Fibroblast of lung (primary cell): ENCODE measurements around the gene ATP5MG. TPM values are rescaled to one million over a fixed set of nuclear protein-coding genes. Genes with fewer than 3 reads are reported as not detected.

Experiments
- DNase-seq, 2 donors: peaks; one replicate each; pipeline versions ENCODE4 v3.0.0 to v3.0.0-alpha.2; 2010; ENCODE audit warnings: low read depth in 2 of 2
- H2AFZ ChIP-seq: 2 replicates; pipeline ENCODE4 v1.5.1; 2012; ENCODE audit warnings: low read length, control low read depth, inconsistent platforms
- H3K27ac ChIP-seq: 2 replicates; pipeline ENCODE4 v1.5.1; 2011; ENCODE audit warnings: low read length, control low read depth; ENCODE audit not compliant: insufficient read depth
- H3K27me3 ChIP-seq: 2 replicates; pipeline ENCODE4 v1.5.1; 2011; ENCODE audit warnings: mild to moderate bottlenecking, low read length; ENCODE audit not compliant: control insufficient read depth, insufficient read depth
- H3K36me3 ChIP-seq: 2 replicates; pipeline ENCODE4 v1.5.1; 2011; ENCODE audit warnings: low read length; ENCODE audit not compliant: control insufficient read depth, insufficient read depth
- H3K4me1 ChIP-seq: 2 replicates; pipeline ENCODE4 v1.5.1; 2011; ENCODE audit warnings: low read length; ENCODE audit not compliant: control insufficient read depth, insufficient read depth; ENCODE audit errors: extremely low read depth
- H3K4me2 ChIP-seq: 2 replicates; pipeline ENCODE4 v1.5.1; 2011; ENCODE audit warnings: low read length, control low read depth; ENCODE audit not compliant: insufficient read depth; ENCODE audit errors: extremely low read depth
- H3K4me3 ChIP-seq, 4 experiments: fragments of 200-600 bp in 1 of 4; sonication (generic) in 1 of 4; replicated peaks in 1 of 4; 2 replicates each; pipeline ENCODE4 v1.5.1; 2011 to 2016; ENCODE audit warnings: low read length in 4 of 4, low read depth in 3 of 4, mild to moderate bottlenecking in 3 of 4, control low read depth in 2 of 4, inconsistent platforms in 1 of 4, mixed read lengths in 1 of 4; ENCODE audit not compliant: insufficient read depth in 1 of 4; ENCODE audit errors: control extremely low read depth in 1 of 4
- H3K79me2 ChIP-seq: 2 replicates; pipeline ENCODE4 v1.5.1; 2012; ENCODE audit warnings: mild to moderate bottlenecking, low read length, inconsistent platforms; ENCODE audit not compliant: control insufficient read depth, insufficient read depth
- H3K9ac ChIP-seq: 2 replicates; pipeline ENCODE4 v1.5.1; 2011; ENCODE audit warnings: mild to moderate bottlenecking, low read length, control low read depth; ENCODE audit not compliant: insufficient read depth
- H3K9me3 ChIP-seq: 2 replicates; pipeline ENCODE4 v1.5.1; 2012; ENCODE audit warnings: low read depth, low read length; ENCODE audit not compliant: control insufficient read depth, insufficient read depth
- H4K20me1 ChIP-seq: 2 replicates; pipeline ENCODE4 v1.5.1; 2011; ENCODE audit warnings: low read length; ENCODE audit not compliant: control insufficient read depth, insufficient read depth; ENCODE audit errors: extremely low read depth
- EZH2 ChIP-seq: IDR thresholded peaks from 2 replicates; pipeline ENCODE4 v1.5.1; 2012; ENCODE audit warnings: low read length, control low read depth, mild to moderate bottlenecking; ENCODE audit errors: missing control alignments
- polyA plus RNA-seq, 2 donors: library from polyadenylated mRNA; depleted of rRNA in 1 of 2; stranded (reverse) in 1 of 2; unstranded in 1 of 2; fragments of >200 nt; gene quantifications; 2 replicates each; pipeline ENCODE4 v1.2.1, GENCODE V29; 2011 to 2012; ENCODE audit warnings: missing spikeins in 1 of 2
- total RNA-seq: library from RNA; depleted of rRNA; stranded (reverse); fragments of >200 nt; gene quantifications from 2 replicates; pipeline ENCODE4 v1.2.1, GENCODE V29; 2014
- TF ChIP-seq, protein P1 (sequence below), 2 donors: IDR thresholded peaks in 1 of 2; conservative IDR thresholded peaks in 1 of 2; 1 replicate in 1 of 2; 2 replicates in 1 of 2; pipeline ENCODE4 v1.5.1; 2011 to 2012; ENCODE audit warnings: low read length in 2 of 2, control low read depth in 1 of 2, inconsistent platforms in 1 of 2, low read depth in 1 of 2, mild to moderate bottlenecking in 1 of 2

The ATP5MG gene
- total and polyA plus RNA-seq, 2 donors (not counting 1 experiment from before 2014, with no cell fraction given) = 75.6 to 217 TPM

DNA sequence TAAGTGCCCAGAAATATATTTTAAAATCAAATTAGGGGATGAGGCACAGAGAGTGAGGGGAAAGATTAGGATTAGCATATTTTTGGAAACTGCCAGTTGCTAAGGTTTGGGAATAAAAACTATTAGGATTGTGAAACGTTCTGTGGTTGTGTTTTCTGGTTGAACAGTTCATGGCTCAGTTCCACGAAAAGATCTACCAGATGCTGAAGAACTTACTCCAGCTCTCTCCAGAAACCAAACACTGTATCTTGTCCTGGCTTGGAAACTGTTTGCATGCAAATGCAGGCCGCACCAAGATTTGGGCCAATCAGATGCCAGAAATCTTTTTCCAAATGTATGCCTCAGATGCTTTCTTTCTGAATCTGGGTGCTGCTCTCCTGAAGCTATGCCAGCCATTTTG, 26.7 kb upstream of the ATP5MG start:
- Histone ChIP-seq H3K4me1 (no peaks in the 10 kb centered on the region), H3K4me3 (no peak overlapping the region), H3K9ac (no peak overlapping the region), H3K36me3 (peaks cover 7% of the 10 kb centered on the region), H3K27ac (no peak overlapping the region), H3K9me3 (no peaks in the 10 kb centered on the region), H2AFZ (no peak overlapping the region), H3K4me2 (no peak overlapping the region), H4K20me1 (no peaks in the 10 kb centered on the region), H3K27me3 (no peaks in the 10 kb centered on the region), H3K79me2 (no peaks in the 10 kb centered on the region)
- TF ChIP-seq, protein P1, sequence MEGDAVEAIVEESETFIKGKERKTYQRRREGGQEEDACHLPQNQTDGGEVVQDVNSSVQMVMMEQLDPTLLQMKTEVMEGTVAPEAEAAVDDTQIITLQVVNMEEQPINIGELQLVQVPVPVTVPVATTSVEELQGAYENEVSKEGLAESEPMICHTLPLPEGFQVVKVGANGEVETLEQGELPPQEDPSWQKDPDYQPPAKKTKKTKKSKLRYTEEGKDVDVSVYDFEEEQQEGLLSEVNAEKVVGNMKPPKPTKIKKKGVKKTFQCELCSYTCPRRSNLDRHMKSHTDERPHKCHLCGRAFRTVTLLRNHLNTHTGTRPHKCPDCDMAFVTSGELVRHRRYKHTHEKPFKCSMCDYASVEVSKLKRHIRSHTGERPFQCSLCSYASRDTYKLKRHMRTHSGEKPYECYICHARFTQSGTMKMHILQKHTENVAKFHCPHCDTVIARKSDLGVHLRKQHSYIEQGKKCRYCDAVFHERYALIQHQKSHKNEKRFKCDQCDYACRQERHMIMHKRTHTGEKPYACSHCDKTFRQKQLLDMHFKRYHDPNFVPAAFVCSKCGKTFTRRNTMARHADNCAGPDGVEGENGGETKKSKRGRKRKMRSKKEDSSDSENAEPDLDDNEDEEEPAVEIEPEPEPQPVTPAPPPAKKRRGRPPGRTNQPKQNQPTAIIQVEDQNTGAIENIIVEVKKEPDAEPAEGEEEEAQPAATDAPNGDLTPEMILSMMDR (conservative IDR thresholded peaks at IDR 0.05 in 1 of 2, IDR thresholded peaks at IDR 0.05 in 1 of 2; ENCODE audit: low read depth in 1 of 2, low read length in 2 of 2) = no peak
- no peak for TF ChIP-seq EZH2
- peak in 1 of 2 donors; percentile 5 for DNase-seq

DNA sequence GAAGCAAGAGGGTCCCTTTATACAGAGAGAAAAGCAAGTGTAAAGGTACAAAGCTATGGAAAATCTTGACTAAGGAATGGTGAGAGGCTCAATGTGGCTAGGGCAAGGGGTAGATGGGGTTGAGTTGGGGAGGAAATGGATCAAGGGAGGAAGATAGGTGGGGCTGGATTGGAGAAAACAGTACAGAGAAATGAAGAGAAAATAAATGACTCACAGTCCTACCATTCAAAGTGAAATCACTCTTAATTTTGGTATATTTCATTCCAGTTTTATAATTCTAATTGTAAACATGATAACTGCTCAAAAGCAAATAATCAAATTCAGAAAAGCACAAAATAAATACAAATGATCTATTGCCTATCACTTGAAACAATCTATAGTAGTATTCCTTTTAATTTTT, 25.4 kb upstream of the ATP5MG start:
- no peak for TF ChIP-seq EZH2
- TF ChIP-seq, protein P1 (conservative IDR thresholded peaks at IDR 0.05 in 1 of 2, IDR thresholded peaks at IDR 0.05 in 1 of 2; ENCODE audit: low read depth in 1 of 2, low read length in 2 of 2) = no peak
- no peak overlapping the region for H2AFZ ChIP-seq

GRCh38 chr11:118379497-118379896, 21.9 kb upstream of the ATP5MG start:
- H3K27ac ChIP-seq = no peak overlapping the region
- H3K9ac ChIP-seq = no peak overlapping the region
- H3K4me1 ChIP-seq = no peaks in the 10 kb centered on the region
- H2AFZ ChIP-seq = no peak overlapping the region
- H3K79me2 ChIP-seq = no peaks in the 10 kb centered on the region
- TF ChIP-seq, protein P1 (conservative IDR thresholded peaks at IDR 0.05 in 1 of 2, IDR thresholded peaks at IDR 0.05 in 1 of 2; ENCODE audit: low read depth in 1 of 2, low read length in 2 of 2) = no peak
- no peak for TF ChIP-seq EZH2
- no peak overlapping the region for H3K4me2 ChIP-seq
- H3K27me3 ChIP-seq = no peaks in the 10 kb centered on the region
- H3K4me3 ChIP-seq = no peak overlapping the region
- no peaks in the 10 kb centered on the region for H4K20me1 ChIP-seq
- no peak for DNase-seq
- no peaks in the 10 kb centered on the region for H3K9me3 ChIP-seq
- H3K36me3 ChIP-seq = peaks cover 6% of the 10 kb centered on the region

More for the DNA sequence above, 25.4 kb upstream of the ATP5MG start:
- Histone ChIP-seq H3K4me3 (no peak overlapping the region), H3K4me2 (no peak overlapping the region), H3K9me3 (no peaks in the 10 kb centered on the region), H4K20me1 (no peaks in the 10 kb centered on the region), H3K9ac (no peak overlapping the region), H3K27ac (no peak overlapping the region), H3K4me1 (no peaks in the 10 kb centered on the region), H3K27me3 (no peaks in the 10 kb centered on the region), H3K79me2 (no peaks in the 10 kb centered on the region), H3K36me3 (peaks cover 6% of the 10 kb centered on the region)
- no peak for DNase-seq
